Activated CD8-positive, alpha-beta memory T cell treated with anti-CD3 and anti-CD28 coated beads for 36 hours (primary cell): Measurements from ENCODE around the gene MRAP. TPM values are rescaled to one million over a fixed set of nuclear protein-coding genes. Genes with fewer than 3 reads are reported as not detected.

Experiments used
- total RNA-seq, 2 experiments: library from RNA; stranded (reverse); gene quantifications; one replicate each; pipeline ENCODE4 v1.2.3, GENCODE V29; 2021

Gene MRAP
- total RNA-seq, 2 experiments from 2014 or later: not detected

Other genes with a start within 250 kb of the MRAP start
- 10 to 100 TPM; 31.1 to 31.8 TPM for gene MIS18A, start 19.8 kb upstream of the MRAP start, total RNA-seq
- 10 to 100 TPM; 39.8 to 41.3 TPM for gene URB1, start 94.2 kb downstream of the MRAP start, total RNA-seq
- gene EVA1C, start 113.9 kb downstream of the MRAP start, total RNA-seq: 10 to 100 TPM; 11.5 to 13.4 TPM